HCT116 (cell line): ENCODE data around the gene SLC7A5. TPM values are rescaled to one million over a fixed set of nuclear protein-coding genes. Genes with fewer than 3 reads are reported as not detected.
A peak's percentile ranks its signal among the peaks of the same experiment; 100 is the strongest.

Experiments used
- ATAC-seq: fragments of 200-7000 bp; cut with Tn5 transposase; 2 replicates; pipeline ENCODE4 v1.9.1; 2020; ENCODE audit warnings: mild to moderate bottlenecking, moderate library complexity
- BruUV-seq: library from RNA; stranded (reverse); fragments of 400-500 nt; replicated peaks from 2 replicates; lab custom pipeline; 2021; lab: Mats Ljungman, UMichigan
- CTCF ChIA-PET: fragments of 300-600 bp; sonication (Branson Sonifier 250); formaldehyde crosslinking; loops from one replicate; lab custom pipeline; 2021; ENCODE audit warnings: antibody characterized with exemption; lab: Charles Lee
- POLR2A ChIA-PET: fragments of 300-600, 350-600 bp; sonication (Branson Sonifier 250); formaldehyde crosslinking; loops from one replicate; lab custom pipeline; 2021; ENCODE audit warnings: antibody characterized with exemption; lab: Charles Lee
- RAD21 ChIA-PET, 2 experiments: fragments of 300-600 bp; sonication (Branson Sonifier 250); formaldehyde crosslinking; loops; one replicate each; lab custom pipeline; 2023; ENCODE audit warnings: low total read pairs in 2 of 2; ENCODE audit not compliant: uncharacterized antibody in 2 of 2, unreplicated experiment in 2 of 2, low non-redundant PET in 1 of 2; lab: Charles Lee
- DNase-seq: peaks from one replicate; pipeline ENCODE4 v3.0.0-alpha.2; 2010; ENCODE audit warnings: low read depth, low spot score
- H2AFZ ChIP-seq: fragments of 200-600 bp; shearing (Covaris generic), sonication (generic); 2 replicates; pipeline ENCODE4 v1.6.1; 2017; ENCODE audit warnings: low read depth, mixed run types, mixed read lengths, antibody characterized with exemption, low read length; ENCODE audit not compliant: poor library complexity, severe bottlenecking
- H3K27ac ChIP-seq: 2 replicates; pipeline ENCODE4 v1.5.1; 2012; ENCODE audit warnings: low read depth, low read length
- H3K27me3 ChIP-seq: fragments of 200-600 bp; sonication (generic); 2 replicates; pipeline ENCODE4 v1.6.1; 2016; ENCODE audit warnings: mixed run types, low read length, mixed read lengths; ENCODE audit not compliant: insufficient read depth
- H3K36me3 ChIP-seq, 2 experiments: fragments of 200-500 bp in 1 of 2; fragments of 200-600 bp in 1 of 2; sonication (Bioruptor generic) in 1 of 2; sonication (generic) in 1 of 2; 2 replicates each; pipeline versions ENCODE4 v1.5.1 to v1.6.1; 2014 to 2016; ENCODE audit warnings: low read length in 2 of 2, inconsistent platforms in 1 of 2, mixed read lengths in 1 of 2, mixed run types in 1 of 2; ENCODE audit not compliant: insufficient read depth in 2 of 2, control insufficient read depth in 1 of 2
- H3K4me1 ChIP-seq, 2 experiments: fragments of 200-600 bp in 1 of 2; sonication (generic) in 1 of 2; 2 replicates each; pipeline versions ENCODE4 v1.5.1 to v1.6.1; 2012 to 2017; ENCODE audit warnings: low read length in 2 of 2, inconsistent platforms in 1 of 2, mild to moderate bottlenecking in 1 of 2, mixed read lengths in 1 of 2, mixed run types in 1 of 2, moderate library complexity in 1 of 2; ENCODE audit not compliant: insufficient read depth in 2 of 2, control insufficient read depth in 1 of 2
- H3K4me2 ChIP-seq: fragments of 200-600 bp; sonication (generic); 2 replicates; pipeline ENCODE4 v1.6.1; 2017; ENCODE audit warnings: mixed run types, low read length, mixed read lengths
- H3K4me3 ChIP-seq, 2 experiments: fragments of 200-600 bp in 1 of 2; sonication (generic) in 1 of 2; replicated peaks in 1 of 2; 2 replicates each; pipeline ENCODE4 v1.5.1; 2011 to 2016; ENCODE audit warnings: low read length in 2 of 2, control low read depth in 1 of 2, low read depth in 1 of 2, mild to moderate bottlenecking in 1 of 2, mixed read lengths in 1 of 2, mixed run types in 1 of 2
- H3K79me2 ChIP-seq: fragments of 200-600 bp; sonication (generic); 2 replicates; pipeline ENCODE4 v1.6.1; 2017; ENCODE audit warnings: mild to moderate bottlenecking, mixed run types, low read length, moderate library complexity, mixed read lengths; ENCODE audit not compliant: insufficient read depth
- H3K9ac ChIP-seq: fragments of 200-600 bp; sonication (generic); 2 replicates; pipeline ENCODE4 v1.6.1; 2016; ENCODE audit warnings: low read length, mixed read lengths
- H3K9me2 ChIP-seq: fragments of 200-600 bp; sonication (generic), shearing (Covaris generic); 2 replicates; pipeline ENCODE4 v1.6.1; 2017; ENCODE audit warnings: mixed run types, mild to moderate bottlenecking, moderate library complexity; ENCODE audit not compliant: insufficient read depth
- H3K9me3 ChIP-seq, 2 experiments: fragments of 200-500 bp in 1 of 2; fragments of 200-600 bp in 1 of 2; sonication (Bioruptor generic) in 1 of 2; sonication (generic) in 1 of 2; 2 replicates each; pipeline ENCODE4 v1.6.1; 2014 to 2017; ENCODE audit warnings: low read length in 2 of 2, mixed read lengths in 2 of 2, inconsistent platforms in 1 of 2, low read depth in 1 of 2, mild to moderate bottlenecking in 1 of 2, mixed run types in 1 of 2, moderate library complexity in 1 of 2; ENCODE audit not compliant: control insufficient read depth in 1 of 2, insufficient read depth in 1 of 2
- H4K20me1 ChIP-seq: fragments of 200-600 bp; sonication (generic), shearing (Covaris generic); 2 replicates; pipeline ENCODE4 v1.6.1; 2017; ENCODE audit warnings: mixed run types, mild to moderate bottlenecking, moderate library complexity; ENCODE audit not compliant: insufficient read depth
- CBX3 ChIP-seq: IDR thresholded peaks from 2 replicates; pipeline ENCODE4 v1.6.1; 2012; ENCODE audit warnings: low read depth
- CEBPB ChIP-seq: IDR thresholded peaks from 2 replicates; pipeline ENCODE4 v1.6.1; 2012; ENCODE audit warnings: low read depth
- EGR1 ChIP-seq: IDR thresholded peaks from 2 replicates; pipeline ENCODE4 v1.6.1; 2012; ENCODE audit warnings: low read depth
- EZH2 ChIP-seq: fragments of 200-600 bp; sonication (generic); IDR thresholded peaks from 2 replicates; pipeline ENCODE4 v1.6.1; 2017; ENCODE audit warnings: antibody characterized with exemption, mixed run types
- FOSL1 ChIP-seq: IDR thresholded peaks from 2 replicates; pipeline ENCODE4 v1.6.1; 2012; ENCODE audit warnings: low read depth
- JUND ChIP-seq: IDR thresholded peaks from 2 replicates; pipeline ENCODE4 v1.6.1; 2012
- POLR2A ChIP-seq: IDR thresholded peaks from 2 replicates; pipeline ENCODE4 v1.7.0; 2011; ENCODE audit warnings: borderline replicate concordance; ENCODE audit not compliant: insufficient read depth, insufficient read length; ENCODE audit errors: extremely low read depth
- POLR2AphosphoS5 ChIP-seq: IDR thresholded peaks from 2 replicates; pipeline ENCODE4 v1.6.1; 2011; ENCODE audit warnings: mild to moderate bottlenecking, low read depth, low read length, moderate library complexity
- REST ChIP-seq: IDR thresholded peaks from 2 replicates; pipeline ENCODE4 v1.6.1; 2012; ENCODE audit warnings: low read depth
- SIN3A ChIP-seq: IDR thresholded peaks from 2 replicates; pipeline ENCODE4 v1.6.1; 2012; ENCODE audit warnings: low read depth
- SRF ChIP-seq: IDR thresholded peaks from 2 replicates; pipeline ENCODE4 v1.6.1; 2012; ENCODE audit warnings: low read depth
- ZBTB33 ChIP-seq: IDR thresholded peaks from 2 replicates; pipeline ENCODE4 v1.6.1; 2011; ENCODE audit warnings: mild to moderate bottlenecking, low read length, moderate library complexity; ENCODE audit not compliant: insufficient replicate concordance; ENCODE audit errors: extremely low read depth
- ZNF274 ChIP-seq: fragments of 200-500 bp; sonication (Bioruptor generic); IDR thresholded peaks from 2 replicates; pipeline ENCODE4 v1.6.1; 2014; ENCODE audit warnings: mild to moderate bottlenecking, low read depth, low read length, inconsistent platforms
- intact Hi-C: fragments of 100-400 bp; cut with micrococcal nuclease; formaldehyde crosslinking; loops from 2 replicates; pipeline ENCODE4 v1.10.0; 2022
- total RNA-seq: library from RNA; stranded (reverse); gene quantifications from one replicate; pipeline ENCODE4 v1.2.1, GENCODE V29; 2021; ENCODE audit not compliant: unreplicated experiment

Gene SLC7A5
- total RNA-seq, 1 experiment from 2014 or later: 482 TPM

DNA sequence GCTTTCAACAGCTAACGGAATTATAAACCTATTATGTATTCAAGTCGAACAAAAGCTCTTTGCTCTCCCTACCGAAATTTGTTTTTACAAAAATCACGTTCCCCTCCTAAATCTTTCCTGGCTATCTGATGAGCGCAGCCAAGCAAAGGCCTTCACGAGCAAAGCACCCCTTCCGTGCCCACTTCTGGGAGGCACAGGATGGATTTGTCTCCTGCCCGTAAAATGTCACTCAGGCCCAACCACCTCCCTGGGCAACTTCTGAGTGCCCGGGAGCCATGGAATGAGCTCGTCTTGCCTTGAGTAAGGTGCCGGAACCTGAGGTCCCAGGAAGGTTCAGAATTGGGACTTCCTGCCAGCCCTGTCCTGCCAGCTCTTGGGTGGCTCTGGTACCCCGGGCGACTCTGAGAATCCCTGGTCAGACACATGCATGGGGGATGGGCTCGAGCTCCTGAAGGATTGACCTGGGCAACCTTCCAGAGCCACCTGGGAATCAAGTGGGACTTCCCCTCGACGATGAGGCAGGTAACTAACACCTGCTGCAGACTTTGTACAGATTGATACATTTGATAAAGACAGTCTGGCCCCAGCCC is 19.8 kb downstream of the SLC7A5 start:
- Histone ChIP-seq H3K36me3 (peaks cover 21 to 87% of the 10 kb centered on the region in 2 experiments), H3K9ac (no peak overlapping the region), H3K9me2 (no peaks in the 10 kb centered on the region), H3K4me3 (no peak overlapping the region), H2AFZ (no peak overlapping the region), H3K9me3 (no peaks in the 10 kb centered on the region), H4K20me1 (peaks cover 39% of the 10 kb centered on the region; the same call in 1 of the 2 replicates), H3K79me2 (peaks cover 99% of the 10 kb centered on the region), H3K27me3 (no peaks in the 10 kb centered on the region), H3K4me1 (peaks cover 20 to 22% of the 10 kb centered on the region in 2 experiments), H3K27ac (no peak overlapping the region), H3K4me2 (no peak overlapping the region)
- DNase-seq: no peak
- RAD21 ChIA-PET: interaction anchor here (0.7 to 2.6 kb wide), 4 partner anchors 21 to 71 kb away, joined by 3 to 12 read pairs (median 3); partner anchors contain the start of gene SLC7A5 (in 1 of the 2)
- intact Hi-C loops: loop anchor here (2.0 kb wide), 1 partner anchor 43 kb away; no protein-coding TSS in a partner anchor
- BruUV-seq: no TSS peak
- CTCF ChIA-PET: interaction anchor here (0.9 to 2.3 kb wide), 16 partner anchors 10 to 92 kb away, joined by 3 to 36 read pairs (median 4); no protein-coding TSS in a partner anchor
- no peak for ATAC-seq
- POLR2A ChIA-PET: interaction anchor here (0.7 to 2.9 kb wide), 6 partner anchors 16 to 71 kb away, joined by 3 to 9 read pairs (median 4); partner anchors contain the start of gene SLC7A5
- no peak for TF ChIP-seq POLR2A
- TF ChIP-seq POLR2AphosphoS5: peak; percentile 4; the same call in 1 of the 2 replicates

GRCh38 chr16:87848676-87849345 is 20.5 kb downstream of the SLC7A5 start:
- DNase-seq (no peak), ATAC-seq (no peak)
- Histone ChIP-seq H3K4me2 (no peak overlapping the region), H3K9me3 (no peaks in the 10 kb centered on the region), H3K27ac (no peak overlapping the region), H3K4me3 (no peak overlapping the region), H3K27me3 (no peaks in the 10 kb centered on the region), H3K9ac (no peak overlapping the region), H3K9me2 (no peaks in the 10 kb centered on the region), H4K20me1 (peaks cover 36% of the 10 kb centered on the region; the same call in 1 of the 2 replicates), H2AFZ (no peak overlapping the region), H3K79me2 (peaks cover 100% of the 10 kb centered on the region), H3K4me1 (peaks cover 13 to 17% of the 10 kb centered on the region in 2 experiments), H3K36me3 (peaks cover 21 to 89% of the 10 kb centered on the region in 2 experiments)
- CTCF ChIA-PET: interaction anchor here (0.9 to 2.3 kb wide), 7 partner anchors 10 to 79 kb away, joined by 3 to 36 read pairs (median 8); no protein-coding TSS in a partner anchor
- intact Hi-C loops: no loop called here
- RAD21 ChIA-PET: interaction anchor here (0.7 to 2.6 kb wide), 2 partner anchors 22 to 23 kb away, joined by 3 to 12 read pairs; partner anchors contain the start of gene SLC7A5 (in 1 of the 2)
- POLR2A ChIA-PET: interaction anchor here (0.7 to 1.9 kb wide), 4 partner anchors 17 to 70 kb away, joined by 3 to 5 read pairs (median 4); partner anchors contain the start of gene SLC7A5
- BruUV-seq: TSS peak; percentile 12
- TF ChIP-seq EZH2 (no peak), CEBPB (no peak), EGR1 (no peak), POLR2A (no peak), SIN3A (no peak), ZBTB33 (no peak), CBX3 (no peak), FOSL1 (no peak), ZNF274 (no peak), SRF (no peak), REST (no peak), JUND (no peak)
